Measurements from ENCODE around the gene GRIFIN.
"Not testable (repeated sequence)": the region's sequence is repeated elsewhere in the genome, so short reads cannot be mapped to it uniquely, and the experiment has no call there.

The GRIFIN gene

DNA sequence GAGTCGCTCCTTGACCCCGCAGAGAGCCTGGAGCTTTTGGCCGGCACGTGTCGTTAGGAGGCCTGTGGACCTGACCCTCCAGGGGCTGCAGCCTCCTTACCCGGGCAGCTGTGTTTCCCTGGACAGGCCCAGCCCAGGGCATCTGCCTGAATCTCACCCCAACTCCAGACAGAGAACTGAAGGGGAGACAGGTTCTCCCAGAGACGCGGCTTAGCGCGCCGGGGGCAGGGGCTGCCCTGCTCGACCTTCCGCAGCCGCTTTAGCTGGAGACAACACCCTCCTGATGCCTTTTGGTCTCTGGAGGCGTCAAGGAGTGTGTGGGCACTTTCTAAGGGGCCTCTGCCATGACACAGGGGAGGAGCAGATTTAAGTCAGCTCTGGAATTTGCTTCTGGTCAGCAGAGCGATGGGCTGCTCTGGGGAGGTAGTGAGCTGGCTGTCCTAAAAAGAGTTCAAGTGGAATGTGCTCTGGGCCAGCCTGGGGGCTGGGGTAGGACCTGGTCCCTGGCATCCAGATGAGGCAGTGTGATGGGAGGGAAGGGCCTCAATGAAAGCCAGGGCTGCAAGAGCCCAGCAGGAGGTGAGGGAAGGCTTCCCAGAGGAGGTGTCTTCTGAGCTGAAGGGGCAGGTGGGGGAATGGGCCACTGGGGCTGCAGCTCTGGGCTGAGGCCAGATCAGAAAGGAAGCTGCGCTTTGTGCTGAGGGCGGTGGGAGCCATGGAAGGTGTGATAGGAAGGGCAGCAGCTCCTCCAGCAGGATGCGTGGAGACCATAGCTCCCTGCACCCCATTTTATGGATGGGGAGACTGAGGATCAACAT, 5.8 kb downstream of the GRIFIN start:
- DNase-seq (ENCODE audit: low spot score), result no peak
- no peak for TF ChIP-seq CTCF (IDR thresholded peaks at IDR 0.05; ENCODE audit: extremely low read depth, insufficient read depth, missing control alignments)
- in situ Hi-C loops (cut with MboI; ENCODE audit: low pct_unique_long_range_greater_than_20kb, low sequenced_read_pairs, unreplicated experiment), result no loop called here

DNA sequence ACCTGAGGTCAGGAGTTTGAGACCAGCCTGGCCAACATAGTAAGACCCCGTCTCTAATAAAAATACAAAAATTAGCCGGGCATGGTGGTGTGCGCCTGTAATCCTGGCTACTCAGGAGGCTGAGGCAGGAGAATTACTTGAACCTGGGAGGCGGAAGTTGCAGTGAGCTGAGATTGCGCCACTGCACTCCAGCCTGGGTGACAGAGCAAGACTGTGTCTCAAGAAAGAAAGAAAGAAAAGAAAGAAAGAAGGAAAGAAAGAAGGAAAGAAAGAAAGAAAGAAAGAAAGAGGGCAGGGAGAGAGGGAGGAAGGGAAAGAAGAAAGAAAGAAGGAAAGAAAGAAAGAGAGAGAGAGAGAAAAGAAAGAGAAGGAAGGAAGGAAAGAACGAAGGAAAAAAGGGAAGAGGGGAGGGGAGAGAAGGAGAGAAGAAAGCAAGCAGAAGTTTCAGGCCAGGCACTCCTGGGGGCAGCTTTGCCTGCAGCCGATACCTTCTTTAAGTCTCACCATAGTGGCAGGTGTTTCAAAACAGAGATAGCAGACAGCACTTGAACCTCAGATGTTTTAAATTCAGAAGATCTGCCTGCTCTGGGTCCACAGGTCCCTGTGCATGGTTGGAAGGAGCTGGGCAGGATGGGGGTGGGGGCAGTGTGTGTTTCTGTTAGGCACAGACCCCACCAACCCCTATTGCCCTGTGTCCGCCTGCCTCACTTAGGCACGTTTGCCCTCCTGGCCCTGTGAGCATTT, 6.6 kb downstream of the GRIFIN start:
- in situ Hi-C loops (cut with MboI; ENCODE audit: low pct_unique_long_range_greater_than_20kb, low sequenced_read_pairs, unreplicated experiment); DNase-seq (ENCODE audit: low spot score): not testable (repeated sequence)

DNA sequence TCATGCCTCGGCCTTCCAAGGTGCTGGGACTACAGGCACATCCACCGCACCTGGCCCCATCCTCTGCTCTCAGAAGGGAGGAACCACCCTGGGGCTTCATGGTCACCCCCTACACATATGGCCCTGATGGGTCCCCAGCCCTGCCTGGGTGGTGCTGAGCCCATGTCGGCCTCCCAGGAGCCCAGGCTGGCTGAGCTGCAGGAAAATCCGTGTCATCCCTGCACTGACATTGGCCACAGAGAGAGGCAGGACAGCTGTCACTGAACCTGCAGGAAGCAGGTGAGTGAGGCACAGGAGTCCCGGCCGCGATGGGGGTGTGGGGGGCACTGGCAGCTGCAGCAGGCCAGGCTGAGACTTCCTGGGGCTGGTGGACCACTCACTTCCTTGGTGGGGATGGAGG, 8.0 kb downstream of the GRIFIN start:
- in situ Hi-C loops (cut with MboI; ENCODE audit: low pct_unique_long_range_greater_than_20kb, low sequenced_read_pairs, unreplicated experiment), result no loop called here
- no peak for DNase-seq (ENCODE audit: low spot score)
- TF ChIP-seq CTCF (IDR thresholded peaks at IDR 0.05; ENCODE audit: extremely low read depth, insufficient read depth, missing control alignments), result no peak

DNA sequence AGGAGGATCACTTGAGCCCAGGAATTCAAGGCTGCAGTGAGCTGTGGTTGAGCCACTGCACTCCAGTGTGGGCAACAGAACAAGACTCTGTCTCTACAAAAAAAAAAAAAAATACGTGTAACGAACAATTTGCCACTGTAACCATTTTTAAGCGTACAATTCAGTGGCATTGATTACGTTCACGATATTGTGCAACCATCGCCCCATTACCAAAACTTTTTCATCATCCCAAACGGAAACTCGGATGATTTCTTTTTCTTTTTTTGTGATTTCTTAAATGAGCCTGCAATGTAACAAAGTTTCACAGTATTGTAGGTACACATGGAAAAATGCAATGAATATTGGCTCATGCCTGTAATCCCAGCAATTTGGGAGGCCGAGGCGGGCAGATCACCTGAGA, 9.5 kb downstream of the GRIFIN start:
- no peak for TF ChIP-seq CTCF (IDR thresholded peaks at IDR 0.05; ENCODE audit: extremely low read depth, insufficient read depth, missing control alignments)
- no peak for DNase-seq (ENCODE audit: low spot score)
- in situ Hi-C loops (cut with MboI; ENCODE audit: low pct_unique_long_range_greater_than_20kb, low sequenced_read_pairs, unreplicated experiment), result no loop called here

DNA sequence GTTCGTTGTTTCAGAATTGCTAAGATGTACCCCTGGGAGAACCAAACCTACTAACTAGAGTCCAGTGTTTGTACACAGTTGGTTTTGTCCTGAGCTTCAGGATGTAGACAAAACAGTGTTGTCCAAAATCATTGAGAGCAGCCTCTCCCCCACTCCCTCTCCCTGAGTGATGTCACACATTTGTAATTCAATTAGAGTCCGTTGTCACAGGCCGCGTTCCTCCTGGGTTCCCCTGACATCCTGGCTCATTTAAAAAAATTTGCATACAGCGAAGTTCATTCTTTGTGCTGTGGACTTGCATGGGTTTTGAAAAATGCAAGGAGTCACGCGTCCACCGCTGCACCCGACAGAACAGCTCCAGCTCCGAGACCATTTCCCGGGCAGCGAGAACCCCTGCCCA, 10.3 kb downstream of the GRIFIN start:
- in situ Hi-C loops (cut with MboI; ENCODE audit: low pct_unique_long_range_greater_than_20kb, low sequenced_read_pairs, unreplicated experiment), result no loop called here
- TF ChIP-seq CTCF (IDR thresholded peaks at IDR 0.05; ENCODE audit: extremely low read depth, insufficient read depth, missing control alignments), result no peak

GRCh38 chr7:2462731-2463130, 13.5 kb downstream of the GRIFIN start:
- in situ Hi-C loops (cut with MboI; ENCODE audit: low pct_unique_long_range_greater_than_20kb, low sequenced_read_pairs, unreplicated experiment), result no loop called here
- DNase-seq (ENCODE audit: low spot score), result no peak
- TF ChIP-seq CTCF (IDR thresholded peaks at IDR 0.05; ENCODE audit: extremely low read depth, insufficient read depth, missing control alignments), result no peak

More for the DNA sequence above, 10.3 kb downstream of the GRIFIN start:
- no peak for DNase-seq (ENCODE audit: low spot score)

All from GM13977 (cell line).